ENCODE results near the gene CHSY1.
"Not testable (repeated sequence)": the region's sequence is repeated elsewhere in the genome, so short reads cannot be mapped to it uniquely, and the experiment has no call there.

CHSY1 gene

DNA sequence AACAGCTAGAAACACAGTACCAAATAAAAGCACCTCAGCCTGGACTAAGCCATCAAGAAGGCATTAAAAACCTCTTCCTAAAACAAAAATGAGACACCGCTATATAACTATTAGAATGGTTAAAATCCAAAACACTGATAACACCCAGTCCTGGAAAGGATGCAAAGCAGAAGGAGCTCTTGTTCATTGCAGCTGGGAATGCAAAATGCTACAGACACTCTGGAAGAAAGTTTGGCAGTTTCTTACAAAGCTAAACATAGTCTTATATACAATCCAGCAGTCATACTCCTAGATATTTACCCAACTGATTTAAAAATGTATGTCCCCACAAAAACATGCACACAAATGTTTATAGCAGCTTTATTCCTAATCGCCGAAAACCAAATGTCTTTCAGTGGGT lies 35.7 kb downstream of the CHSY1 start:
- H3K9ac ChIP-seq (ENCODE audit: low read depth, low read length, poor library complexity, severe bottlenecking), result no peak overlapping the region
- H2AFZ ChIP-seq (ENCODE audit: low read length), result no peak overlapping the region
- peaks cover 99% of the 10 kb centered on the region for H4K20me1 ChIP-seq (ENCODE audit: insufficient read depth, low read length, poor library complexity, severe bottlenecking)
- no peaks in the 10 kb centered on the region for H3K27me3 ChIP-seq (ENCODE audit: insufficient read depth, low read length, poor library complexity, severe bottlenecking)
- peaks cover 12% of the 10 kb centered on the region for H3K4me1 ChIP-seq (ENCODE audit: insufficient read depth, low read length, poor library complexity, severe bottlenecking)
- no peaks in the 10 kb centered on the region for H3K9me2 ChIP-seq (replicated peaks; ENCODE audit: low read depth, low read length)
- no peak overlapping the region for H3K4me3 ChIP-seq (ENCODE audit: low read length, poor library complexity, severe bottlenecking)
- H3K79me2 ChIP-seq (ENCODE audit: insufficient read depth, low read length), result peaks cover 100% of the 10 kb centered on the region
- H3F3A ChIP-seq (ENCODE audit: low read depth), result 0 out of 2 replicates have a peak, but pooled peaks cover 3% of the 10 kb centered on the region
- H3K36me3 ChIP-seq (ENCODE audit: insufficient read depth, low read length), result peaks cover 62% of the 10 kb centered on the region; the same call in 1 of the 2 replicates
- TF ChIP-seq, protein P1, sequence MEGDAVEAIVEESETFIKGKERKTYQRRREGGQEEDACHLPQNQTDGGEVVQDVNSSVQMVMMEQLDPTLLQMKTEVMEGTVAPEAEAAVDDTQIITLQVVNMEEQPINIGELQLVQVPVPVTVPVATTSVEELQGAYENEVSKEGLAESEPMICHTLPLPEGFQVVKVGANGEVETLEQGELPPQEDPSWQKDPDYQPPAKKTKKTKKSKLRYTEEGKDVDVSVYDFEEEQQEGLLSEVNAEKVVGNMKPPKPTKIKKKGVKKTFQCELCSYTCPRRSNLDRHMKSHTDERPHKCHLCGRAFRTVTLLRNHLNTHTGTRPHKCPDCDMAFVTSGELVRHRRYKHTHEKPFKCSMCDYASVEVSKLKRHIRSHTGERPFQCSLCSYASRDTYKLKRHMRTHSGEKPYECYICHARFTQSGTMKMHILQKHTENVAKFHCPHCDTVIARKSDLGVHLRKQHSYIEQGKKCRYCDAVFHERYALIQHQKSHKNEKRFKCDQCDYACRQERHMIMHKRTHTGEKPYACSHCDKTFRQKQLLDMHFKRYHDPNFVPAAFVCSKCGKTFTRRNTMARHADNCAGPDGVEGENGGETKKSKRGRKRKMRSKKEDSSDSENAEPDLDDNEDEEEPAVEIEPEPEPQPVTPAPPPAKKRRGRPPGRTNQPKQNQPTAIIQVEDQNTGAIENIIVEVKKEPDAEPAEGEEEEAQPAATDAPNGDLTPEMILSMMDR (conservative IDR thresholded peaks at IDR 0.05; ENCODE audit: low read length), result no peak
- no peak for TF ChIP-seq EZH2phosphoT487 (IDR thresholded peaks at IDR 0.05; ENCODE audit: borderline replicate concordance)
- no peaks in the 10 kb centered on the region for H3K9me3 ChIP-seq (ENCODE audit: insufficient read depth, low read depth, low read length)
- H3K4me2 ChIP-seq (ENCODE audit: low read depth, low read length, poor library complexity, severe bottlenecking), result no peak overlapping the region

DNA sequence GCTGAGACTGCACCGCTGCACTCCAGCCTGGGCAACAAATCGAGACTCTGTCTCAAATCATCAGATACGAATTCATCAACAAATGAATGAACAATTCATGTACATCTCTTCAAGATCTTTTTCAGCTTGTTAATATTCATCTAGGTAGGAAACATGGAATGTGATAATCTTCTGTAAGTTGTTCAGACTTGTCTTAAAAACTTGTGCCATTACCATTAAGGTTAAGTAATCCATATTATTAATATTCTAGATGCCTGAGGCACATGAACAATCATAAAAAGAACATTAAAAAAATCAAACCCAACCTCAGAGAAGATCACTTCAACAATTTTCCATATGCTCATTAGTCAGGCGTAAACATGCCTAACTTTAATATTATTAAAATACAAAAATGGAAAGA lies 36.2 kb downstream of the CHSY1 start:
- Histone ChIP-seq H3K4me1 (ENCODE audit: insufficient read depth, low read length, poor library complexity, severe bottlenecking) (peaks cover 13% of the 10 kb centered on the region), H3K9me2 (replicated peaks; ENCODE audit: low read depth, low read length) (no peaks in the 10 kb centered on the region), H3K36me3 (ENCODE audit: insufficient read depth, low read length) (peaks cover 60% of the 10 kb centered on the region; the same call in 1 of the 2 replicates), H2AFZ (ENCODE audit: low read length) (no peak overlapping the region), H3F3A (ENCODE audit: low read depth) (0 out of 2 replicates have a peak, but pooled peaks cover 3% of the 10 kb centered on the region), H3K4me2 (ENCODE audit: low read depth, low read length, poor library complexity, severe bottlenecking) (no peak overlapping the region), H3K27me3 (ENCODE audit: insufficient read depth, low read length, poor library complexity, severe bottlenecking) (no peaks in the 10 kb centered on the region), H3K79me2 (ENCODE audit: insufficient read depth, low read length) (peaks cover 100% of the 10 kb centered on the region), H3K9me3 (ENCODE audit: insufficient read depth, low read depth, low read length) (no peaks in the 10 kb centered on the region), H4K20me1 (ENCODE audit: insufficient read depth, low read length, poor library complexity, severe bottlenecking) (peaks cover 97% of the 10 kb centered on the region), H3K4me3 (ENCODE audit: low read length, poor library complexity, severe bottlenecking) (no peak overlapping the region), H3K9ac (ENCODE audit: low read depth, low read length, poor library complexity, severe bottlenecking) (no peak overlapping the region)
- TF ChIP-seq, protein P1 (conservative IDR thresholded peaks at IDR 0.05; ENCODE audit: low read length), result no peak

DNA sequence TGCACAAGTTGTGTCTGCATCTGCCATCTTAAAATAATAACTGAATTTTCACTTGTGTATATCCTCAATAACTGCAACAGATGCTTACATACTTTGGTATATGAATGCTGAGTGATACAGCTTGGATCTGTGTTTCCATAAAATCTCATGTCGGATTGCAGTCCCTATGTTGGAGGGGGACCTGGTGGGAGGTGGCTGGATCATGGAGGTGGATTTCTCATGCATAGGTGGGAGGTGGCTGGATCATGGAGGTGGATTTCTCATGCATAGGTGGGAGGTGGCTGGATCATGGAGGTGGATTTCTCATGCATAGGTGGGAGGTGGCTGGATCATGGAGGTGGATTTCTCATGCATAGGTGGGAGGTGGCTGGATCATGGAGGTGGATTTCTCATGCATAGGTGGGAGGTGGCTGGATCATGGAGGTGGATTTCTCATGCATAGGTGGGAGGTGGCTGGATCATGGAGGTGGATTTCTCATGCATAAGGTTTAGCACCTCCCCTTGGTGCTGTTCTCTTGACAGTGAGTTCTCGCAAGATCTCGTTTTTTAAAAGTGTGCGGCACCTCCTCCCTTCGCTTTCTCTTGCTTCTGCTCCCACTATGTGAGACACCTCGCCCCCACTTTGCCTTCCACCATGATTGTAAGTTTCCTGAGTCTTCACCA lies 37.3 kb downstream of the CHSY1 start:
- peaks cover 100% of the 10 kb centered on the region for H3K79me2 ChIP-seq (ENCODE audit: insufficient read depth, low read length)
- H3K4me1 ChIP-seq (ENCODE audit: insufficient read depth, low read length, poor library complexity, severe bottlenecking), result peaks cover 23% of the 10 kb centered on the region
- H4K20me1 ChIP-seq (ENCODE audit: insufficient read depth, low read length, poor library complexity, severe bottlenecking), result peaks cover 97% of the 10 kb centered on the region
- H3K9me3 ChIP-seq (ENCODE audit: insufficient read depth, low read depth, low read length); H3K4me2 ChIP-seq (ENCODE audit: low read depth, low read length, poor library complexity, severe bottlenecking); H3K4me3 ChIP-seq (ENCODE audit: low read length, poor library complexity, severe bottlenecking); H3K9ac ChIP-seq (ENCODE audit: low read depth, low read length, poor library complexity, severe bottlenecking); H3K27me3 ChIP-seq (ENCODE audit: insufficient read depth, low read length, poor library complexity, severe bottlenecking); H3K9me2 ChIP-seq (replicated peaks; ENCODE audit: low read depth, low read length); H2AFZ ChIP-seq (ENCODE audit: low read length); H3F3A ChIP-seq (ENCODE audit: low read depth): not testable (repeated sequence)
- H3K36me3 ChIP-seq (ENCODE audit: insufficient read depth, low read length), result peaks cover 53% of the 10 kb centered on the region; the same call in 1 of the 2 replicates

DNA sequence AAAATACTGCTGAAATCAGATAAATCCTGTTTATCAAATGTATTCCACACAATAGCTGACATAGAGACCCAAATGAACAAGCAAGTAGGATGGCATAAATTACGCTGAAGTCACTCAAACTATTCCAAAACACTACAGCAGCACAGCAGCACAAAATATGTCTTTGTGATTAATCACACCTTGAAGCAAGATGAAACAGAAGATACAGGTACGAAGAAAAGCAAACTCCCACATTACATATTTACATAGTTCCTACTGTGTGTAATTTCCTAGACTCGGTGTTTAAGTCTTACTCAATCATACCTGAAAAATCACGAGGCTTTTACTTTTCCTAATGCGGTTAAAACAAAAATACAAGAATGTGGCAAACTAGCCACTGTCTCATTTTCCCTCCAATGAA lies 38.3 kb downstream of the CHSY1 start:
- H3K9me2 ChIP-seq (replicated peaks; ENCODE audit: low read depth, low read length), result no peaks in the 10 kb centered on the region
- TF ChIP-seq EZH2phosphoT487 (IDR thresholded peaks at IDR 0.05; ENCODE audit: borderline replicate concordance), result no peak
- TF ChIP-seq, protein P1 (conservative IDR thresholded peaks at IDR 0.05; ENCODE audit: low read length), result no peak
- no peak overlapping the region for H3K4me3 ChIP-seq (ENCODE audit: low read length, poor library complexity, severe bottlenecking)
- no peak overlapping the region for H3K9ac ChIP-seq (ENCODE audit: low read depth, low read length, poor library complexity, severe bottlenecking)
- H3K79me2 ChIP-seq (ENCODE audit: insufficient read depth, low read length), result peaks cover 100% of the 10 kb centered on the region
- H3K4me1 ChIP-seq (ENCODE audit: insufficient read depth, low read length, poor library complexity, severe bottlenecking), result peaks cover 19% of the 10 kb centered on the region
- H3K27me3 ChIP-seq (ENCODE audit: insufficient read depth, low read length, poor library complexity, severe bottlenecking), result no peaks in the 10 kb centered on the region
- 0 out of 2 replicates have a peak, but pooled peaks cover 3% of the 10 kb centered on the region for H3F3A ChIP-seq (ENCODE audit: low read depth)
- H3K9me3 ChIP-seq (ENCODE audit: insufficient read depth, low read depth, low read length), result no peaks in the 10 kb centered on the region
- H2AFZ ChIP-seq (ENCODE audit: low read length), result no peak overlapping the region
- H4K20me1 ChIP-seq (ENCODE audit: insufficient read depth, low read length, poor library complexity, severe bottlenecking), result peaks cover 97% of the 10 kb centered on the region
- peaks cover 47% of the 10 kb centered on the region; the same call in 1 of the 2 replicates for H3K36me3 ChIP-seq (ENCODE audit: insufficient read depth, low read length)
- no peak overlapping the region for H3K4me2 ChIP-seq (ENCODE audit: low read depth, low read length, poor library complexity, severe bottlenecking)
